ENCODE measurements around the gene FAM53A. TPM values are rescaled to one million over a fixed set of nuclear protein-coding genes. Genes with fewer than 3 reads are reported as not detected.

FAM53A gene
- total and polyA plus RNA-seq, 2 of the 4 experiments (the other 2 are of a cell fraction) = 2.0 to 3.1 TPM

GRCh38 chr4:1602655-1603412 lies 81.3 kb downstream of the FAM53A start:
- H3K9me1 ChIP-seq (ENCODE audit: insufficient read depth, low read length) = no peaks in the 10 kb centered on the region
- H3K27ac ChIP-seq (ENCODE audit: insufficient read depth, low read length) = no peak overlapping the region
- no peak overlapping the region for H2BK15ac ChIP-seq (ENCODE audit: low read depth, low read length)
- H3K4me1 ChIP-seq (ENCODE audit: control insufficient read depth, insufficient read depth, low read length) = no peaks in the 10 kb centered on the region
- no peaks in the 10 kb centered on the region for H3K9me3 ChIP-seq (ENCODE audit: control insufficient read depth, insufficient read depth, low read length)
- no peak overlapping the region for H3K9ac ChIP-seq (ENCODE audit: low read depth, low read length)
- no peak overlapping the region for H2AK5ac ChIP-seq (ENCODE audit: low read depth, low read length)
- no peak overlapping the region for H4K5ac ChIP-seq (ENCODE audit: low read depth, low read length)
- H4K20me1 ChIP-seq (ENCODE audit: insufficient read depth, low read length) = no peaks in the 10 kb centered on the region; the same call in 1 of the 2 replicates
- intact Hi-C loops (cut with micrococcal nuclease) = no loop called here
- H3K23ac ChIP-seq (ENCODE audit: low read depth, low read length) = no peak overlapping the region
- H2BK120ac ChIP-seq (ENCODE audit: low read depth, low read length) = no peak overlapping the region
- no peak overlapping the region for H2BK20ac ChIP-seq (ENCODE audit: low read depth, low read length)
- no peak overlapping the region for H3K4me3 ChIP-seq (ENCODE audit: insufficient read depth, low read depth, low read length)
- H3K36me3 ChIP-seq (ENCODE audit: control insufficient read depth, insufficient read depth, low read length) = no peaks in the 10 kb centered on the region
- no peak overlapping the region for H3K56ac ChIP-seq (ENCODE audit: extremely low read depth, insufficient read depth, low read length)
- no peak overlapping the region for H3K14ac ChIP-seq (replicated peaks; ENCODE audit: low read depth, low read length)
- no peaks in the 10 kb centered on the region for H3K79me1 ChIP-seq (ENCODE audit: low read depth in 1 of 2, low read length in 2 of 2)
- H2AFZ ChIP-seq (replicated peaks; ENCODE audit: low read length, poor library complexity) = no peak overlapping the region
- ChIA-PET POLR2A (ENCODE audit: unreplicated experiment) (no interaction called here), CTCF (no interaction called here)
- no TSS peak for BruUV-seq (replicated peaks)
- no peak for ATAC-seq (ENCODE audit: low read depth)
- H3K18ac ChIP-seq (ENCODE audit: low read depth, low read length) = no peak overlapping the region
- in situ Hi-C loops (cut with MboI; ENCODE audit: low sequenced_read_pairs) = no loop called here
- TF ChIP-seq RAD21 (IDR thresholded peaks at IDR 0.05; ENCODE audit: low read length) = no peak
- no peak for TF ChIP-seq MAZ (IDR thresholded peaks at IDR 0.05; ENCODE audit: borderline replicate concordance, low read depth, low read length)
- no peak for TF ChIP-seq SMC3 (IDR thresholded peaks at IDR 0.05; ENCODE audit: low read depth, low read length)
- TF ChIP-seq MXI1 (IDR thresholded peaks at IDR 0.05; ENCODE audit: borderline replicate concordance, low read depth, low read length) = no peak
- no peak for TF ChIP-seq RFX5 (IDR thresholded peaks at IDR 0.05; ENCODE audit: low read depth, low read length)
- no peak for TF ChIP-seq POLR2A (IDR thresholded peaks at IDR 0.05; ENCODE audit: low read depth, low read length)
- TF ChIP-seq MAFK (IDR thresholded peaks at IDR 0.05; ENCODE audit: low read depth, low read length) = no peak
- TF ChIP-seq CEBPB (IDR thresholded peaks at IDR 0.05; ENCODE audit: low read depth, low read length) = no peak
- no peak for TF ChIP-seq USF2 (IDR thresholded peaks at IDR 0.05; ENCODE audit: low read depth, low read length)
- TF ChIP-seq CHD1 (IDR thresholded peaks at IDR 0.05; ENCODE audit: low read depth, low read length) = no peak
- TF ChIP-seq ELK1 (IDR thresholded peaks at IDR 0.05; ENCODE audit: borderline replicate concordance, low read depth, low read length) = no peak
- no peak for TF ChIP-seq RCOR1 (IDR thresholded peaks at IDR 0.05; ENCODE audit: insufficient replicate concordance, low read length)
- no peak for TF ChIP-seq CTCF (conservative IDR thresholded peaks at IDR 0.05; ENCODE audit: low read depth, low read length)
- TF ChIP-seq NFE2L2 (IDR thresholded peaks at IDR 0.05; ENCODE audit: low read depth, low read length) = no peak
- no peak for TF ChIP-seq BHLHE40 (IDR thresholded peaks at IDR 0.05; ENCODE audit: low read depth, low read length)
- TF ChIP-seq FOS (IDR thresholded peaks at IDR 0.05; ENCODE audit: low read depth, low read length) = no peak
- 75% methylated on average over 2 of the region's 43 CpGs; no CpG with 5 or more reads in 1 of the 2 experiments for WGBS, 2 experiments (ENCODE audit: extremely low coverage in 2 of 2, insufficient read length in 1 of 2)
- no peak for DNase-seq
- dilution Hi-C loops (cut with HindIII; ENCODE audit: low sequenced_read_pairs, unreplicated experiment) = no loop called here
- no peak overlapping the region for H2BK5ac ChIP-seq (ENCODE audit: low read depth, low read length, poor library complexity, severe bottlenecking)
- no peak overlapping the region for H3K4me2 ChIP-seq (ENCODE audit: low read depth, low read length)
- no peak overlapping the region for H4K91ac ChIP-seq (ENCODE audit: insufficient read depth, low read depth, low read length)
- no peak overlapping the region for H3K4ac ChIP-seq (ENCODE audit: low read depth, low read length)
- no peak overlapping the region for H4K8ac ChIP-seq (ENCODE audit: low read depth in 2 of 2, low read length in 2 of 2)
- peak overlapping the region; percentile 65 for H2AK9ac ChIP-seq (replicated peaks; ENCODE audit: low read depth, low read length, poor library complexity)
- H3K27me3 ChIP-seq (ENCODE audit: control insufficient read depth, insufficient read depth, low read length) = peaks cover 13% of the 10 kb centered on the region; the same call in 1 of the 2 replicates
